Cardiac muscle cell (in vitro differentiated cells and primary cell): ENCODE results near the gene GPR137. TPM values are rescaled to one million over a fixed set of nuclear protein-coding genes. Genes with fewer than 3 reads are reported as not detected.

Experiments used
- DNase-seq, 2 donors: peaks; one replicate each; pipeline versions ENCODE4 v3.0.0 to v3.0.0-alpha.2; 2010 to 2017; ENCODE audit warnings: low read depth in 1 of 2, low spot score in 1 of 2
- H3K27ac ChIP-seq: fragments of 200-600 bp; sonication (generic); 2 replicates; pipeline ENCODE4 v1.5.1; 2016
- H3K27me3 ChIP-seq: fragments of 200-600 bp; sonication (generic); 2 replicates; pipeline ENCODE4 v1.6.0; 2016; ENCODE audit warnings: control low read depth
- H3K36me3 ChIP-seq: fragments of 200-600 bp; sonication (generic); 2 replicates; pipeline ENCODE4 v1.5.1; 2016; ENCODE audit warnings: control low read depth
- H3K4me1 ChIP-seq: fragments of 200-600 bp; sonication (generic); 2 replicates; pipeline ENCODE4 v1.8.1; 2017; ENCODE audit warnings: low read depth, mild to moderate bottlenecking, mixed run types
- H3K4me3 ChIP-seq: fragments of 200-600 bp; sonication (generic); 2 replicates; pipeline ENCODE4 v1.5.1; 2016; ENCODE audit warnings: mild to moderate bottlenecking
- H3K9me3 ChIP-seq: fragments of 200-600 bp; sonication (generic); 2 replicates; pipeline ENCODE4 v1.5.1; 2017; ENCODE audit warnings: low read depth, mild to moderate bottlenecking, control low read depth
- CTCF ChIP-seq: IDR thresholded peaks from 2 replicates; pipeline ENCODE4 v1.5.1; 2012; ENCODE audit warnings: low read depth, mild to moderate bottlenecking, low read length
- polyA plus RNA-seq: library from polyadenylated mRNA; unstranded; fragments of >200 nt; fragmentation: Nextera tagmentation; extraction: Ambion mirVana; gene quantifications from 2 replicates; pipeline ENCODE4 v1.2.1, GENCODE V29; 2016
- total RNA-seq: library from RNA; depleted of rRNA; stranded (reverse); fragments of >200 nt; gene quantifications from 2 replicates; pipeline ENCODE4 v1.2.3, GENCODE V29; 2016

Gene GPR137
- total and polyA plus RNA-seq, 2 experiments from 2014 or later = 37.7 to 82.6 TPM

DNA sequence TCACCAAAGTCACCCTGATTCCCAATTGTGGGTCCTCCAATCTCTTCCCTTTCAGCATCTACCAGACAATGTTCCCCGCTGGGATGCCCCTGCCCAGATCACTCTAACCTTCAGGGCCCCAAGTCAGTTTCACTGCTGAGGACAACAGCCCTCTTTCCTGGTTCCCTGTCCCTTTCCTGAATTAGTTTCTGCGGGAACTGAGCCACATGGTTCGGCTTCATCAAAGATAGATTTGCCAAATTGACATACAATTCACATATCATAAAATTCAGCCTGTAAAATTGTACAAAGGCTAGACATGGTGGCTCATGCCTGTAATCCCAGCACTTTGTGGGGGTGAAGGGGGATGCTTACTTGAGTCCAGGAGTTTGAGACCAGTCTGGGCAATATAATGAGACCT, 42.3 kb downstream of the GPR137 start:
- DNase-seq = no peak
- H3K36me3 ChIP-seq = no peaks in the 10 kb centered on the region
- H3K27me3 ChIP-seq = no peaks in the 10 kb centered on the region
- TF ChIP-seq CTCF = no peak
- H3K4me3 ChIP-seq = no peak overlapping the region
- no peaks in the 10 kb centered on the region for H3K9me3 ChIP-seq
- no peak overlapping the region for H3K27ac ChIP-seq
- no peaks in the 10 kb centered on the region for H3K4me1 ChIP-seq

GRCh38 chr11:64330888-64331287, 45.2 kb downstream of the GPR137 start:
- no peaks in the 10 kb centered on the region for H3K27me3 ChIP-seq
- H3K4me3 ChIP-seq = no peak overlapping the region
- no peaks in the 10 kb centered on the region for H3K4me1 ChIP-seq
- no peaks in the 10 kb centered on the region for H3K36me3 ChIP-seq
- no peaks in the 10 kb centered on the region for H3K9me3 ChIP-seq
- no peak for TF ChIP-seq CTCF
- no peak overlapping the region for H3K27ac ChIP-seq
- no peak for DNase-seq

DNA sequence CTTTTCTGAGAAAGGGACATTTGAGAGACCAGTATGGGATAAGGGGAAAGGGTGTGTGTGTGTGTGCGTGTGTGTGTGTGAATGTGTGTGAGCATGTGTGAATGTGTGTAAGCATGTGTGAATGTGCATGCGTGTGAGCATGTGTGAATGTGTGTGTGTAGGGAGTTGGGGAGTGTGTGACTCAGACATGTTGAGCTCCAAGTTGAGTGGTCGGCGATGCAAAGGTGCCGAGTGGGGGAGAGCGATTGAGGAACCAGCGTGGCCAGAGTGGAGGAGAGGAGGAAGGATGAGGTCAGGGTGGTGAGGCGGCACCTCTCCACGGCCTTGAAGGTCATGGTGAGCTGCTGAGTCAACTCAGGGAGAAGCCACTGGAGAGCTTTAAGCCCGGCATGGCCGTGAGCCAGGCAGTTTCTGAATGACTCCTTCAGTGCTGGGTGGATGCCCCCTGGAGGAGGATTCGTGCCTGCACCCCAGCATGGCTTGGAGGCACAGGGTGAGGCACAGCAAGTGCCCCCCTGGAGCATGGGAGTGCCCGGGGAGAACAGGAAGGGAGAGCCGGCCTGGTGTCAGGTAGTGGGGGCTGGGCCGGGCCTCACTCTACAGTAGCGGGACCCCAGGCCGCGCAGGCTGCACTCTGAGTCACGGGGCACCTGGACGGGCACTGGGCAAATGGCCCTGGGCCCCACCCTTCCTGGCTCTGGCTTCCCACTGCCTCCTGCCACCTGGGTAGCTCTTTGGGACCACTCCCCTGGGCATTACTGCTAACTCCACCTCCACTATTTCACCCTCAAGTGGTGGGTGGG, 46.1 kb downstream of the GPR137 start:
- peak; percentile 53 to 89 for DNase-seq
- peak; percentile 81 for TF ChIP-seq CTCF
- H3K9me3 ChIP-seq = no peaks in the 10 kb centered on the region
- H3K36me3 ChIP-seq = no peaks in the 10 kb centered on the region
- H3K27me3 ChIP-seq = no peaks in the 10 kb centered on the region
- H3K27ac ChIP-seq = no peak overlapping the region
- no peak overlapping the region for H3K4me3 ChIP-seq
- no peaks in the 10 kb centered on the region for H3K4me1 ChIP-seq

GRCh38 chr11:64333556-64333955, 47.9 kb downstream of the GPR137 start:
- Histone ChIP-seq H3K27me3 (no peaks in the 10 kb centered on the region), H3K4me3 (no peak overlapping the region), H3K9me3 (no peaks in the 10 kb centered on the region), H3K4me1 (no peaks in the 10 kb centered on the region), H3K27ac (no peak overlapping the region), H3K36me3 (no peaks in the 10 kb centered on the region)
- TF ChIP-seq CTCF = no peak
- no peak for DNase-seq

DNA sequence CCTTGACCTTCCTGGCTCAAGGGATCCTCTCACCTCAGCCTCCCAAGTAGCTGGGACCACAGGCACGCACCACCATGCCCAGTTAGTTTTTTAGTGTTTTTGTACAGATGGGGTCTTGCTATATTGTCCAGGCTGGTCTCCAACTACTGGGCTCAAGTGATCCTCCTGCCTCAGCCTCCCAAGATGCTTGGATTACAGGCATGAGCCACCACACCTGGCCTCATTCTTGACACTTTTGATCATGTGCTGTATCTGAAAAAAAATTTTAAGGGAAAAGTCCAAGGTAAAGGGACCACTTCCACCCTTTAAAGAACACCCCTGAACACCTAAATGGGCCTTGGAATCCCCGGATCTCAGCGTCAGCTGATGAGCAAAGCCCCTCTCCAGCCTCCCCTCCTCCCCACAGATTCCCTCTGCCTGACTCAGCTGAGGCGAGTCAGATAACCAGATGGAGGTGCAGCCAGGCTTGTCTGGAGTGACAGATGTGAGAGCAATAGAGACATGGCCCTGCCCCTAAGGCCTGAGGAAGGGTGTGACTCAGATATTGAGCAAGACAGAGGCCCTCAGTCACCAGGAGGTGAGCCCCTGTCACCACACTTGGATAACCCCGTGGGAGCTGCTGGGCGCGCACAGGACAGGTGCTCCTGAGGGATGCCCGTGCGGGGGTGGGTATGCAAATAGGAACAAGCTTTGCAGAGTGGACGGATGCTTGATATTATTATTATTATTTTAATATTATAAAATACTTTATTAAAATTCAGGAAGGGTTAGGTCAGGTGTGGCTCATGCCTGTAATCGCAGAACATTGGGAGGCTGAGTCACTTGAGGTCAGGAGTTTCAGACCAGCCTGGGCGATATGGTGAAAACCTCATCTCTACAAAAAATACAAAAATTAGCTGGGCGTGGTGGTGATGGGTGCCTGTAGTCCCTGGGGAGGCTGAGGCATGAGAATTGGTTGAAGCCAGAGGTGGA, 49.4 kb downstream of the GPR137 start:
- no peak for TF ChIP-seq CTCF
- Histone ChIP-seq H3K27ac (peak overlapping the region; percentile 29), H3K4me3 (no peak overlapping the region), H3K36me3 (no peaks in the 10 kb centered on the region), H3K4me1 (no peaks in the 10 kb centered on the region), H3K9me3 (no peaks in the 10 kb centered on the region), H3K27me3 (no peaks in the 10 kb centered on the region)
- peak; percentile 73 to 81 for DNase-seq
